Esophagus muscularis mucosa (tissue), 4 donors: Measurements from ENCODE around the gene C12orf57. TPM values are rescaled to one million over a fixed set of nuclear protein-coding genes. Genes with fewer than 3 reads are reported as not detected.

Experiments used
- DNase-seq: peaks from one replicate; pipeline ENCODE4 v3.0.0-alpha.2; 2017; ENCODE audit errors: extremely low spot score
- H3K27ac ChIP-seq, 4 donors: fragments of 200-600 bp; sonication (generic); replicated peaks in 1 of 4; 1 replicate in 3 of 4; 2 replicates in 1 of 4; pipeline ENCODE4 v1.5.1; 2016 to 2019; ENCODE audit warnings: mild to moderate bottlenecking in 1 of 4
- H3K27me3 ChIP-seq, 4 donors: fragments of 200-600 bp; sonication (generic); one replicate each; pipeline versions ENCODE4 v1.5.1 to v1.6.0; 2016 to 2019
- H3K36me3 ChIP-seq, 4 donors: fragments of 200-600 bp; sonication (generic); one replicate each; pipeline ENCODE4 v1.5.1; 2016 to 2019
- H3K4me1 ChIP-seq, 4 donors: fragments of 200-600 bp; sonication (generic); one replicate each; pipeline ENCODE4 v1.5.1; 2016 to 2019
- H3K4me3 ChIP-seq, 4 donors: fragments of 200-600 bp; sonication (generic); 1 replicate in 2 of 4; 2 replicates in 2 of 4; pipeline ENCODE4 v1.5.1; 2016 to 2019; ENCODE audit warnings: mild to moderate bottlenecking in 4 of 4, moderate library complexity in 1 of 4
- H3K9me3 ChIP-seq, 4 donors: fragments of 200-600 bp; sonication (generic); 1 replicate in 3 of 4; 2 replicates in 1 of 4; pipeline ENCODE4 v1.5.1; 2016 to 2019
- CTCF ChIP-seq, 3 experiments: fragments of 200-600 bp in 2 of 3; fragments of 450-650 bp in 1 of 3; sonication (generic) in 2 of 3; IDR thresholded peaks; one replicate each; pipeline ENCODE4 v1.5.1; 2017 to 2019; ENCODE audit warnings: antibody characterized with exemption in 3 of 3, mild to moderate bottlenecking in 2 of 3, moderate library complexity in 1 of 3
- EP300 ChIP-seq: sonication (generic); formaldehyde crosslinking; IDR thresholded peaks from one replicate; pipeline ENCODE4 v1.6.1; 2017; ENCODE audit warnings: antibody characterized with exemption
- POLR2A ChIP-seq: fragments of 450-650 bp; IDR thresholded peaks from one replicate; pipeline ENCODE4 v1.6.1; 2017; ENCODE audit warnings: antibody characterized with exemption, moderate library complexity, mild to moderate bottlenecking, low read depth
- POLR2AphosphoS5 ChIP-seq, 2 donors: sonication (generic); formaldehyde crosslinking; IDR thresholded peaks; one replicate each; pipeline ENCODE4 v1.6.1; 2017; ENCODE audit warnings: antibody characterized with exemption in 2 of 2
- WGBS: methylation state at CpG from one replicate; pipeline ENCODE4 v1.1.5; 2018; 5-methylcytosine and 5-hydroxymethylcytosine counted together
- intact Hi-C: fragments of 100-400 bp; cut with DNase I; formaldehyde crosslinking; loops from one replicate; pipeline ENCODE4 v1.15.1; 2023
- total RNA-seq, 4 donors: library from RNA; depleted of rRNA; stranded (reverse); fragments of >200 nt; gene quantifications; one replicate each; pipeline versions ENCODE4 v1.1.0 to v1.2.1, GENCODE V29; 2016

Gene C12orf57
- 100 to 1,000 TPM; 307 to 437 (median 325) TPM for total RNA-seq

GRCh38 chr12:6943722-6944380, at the start of gene C12orf57, which contains the start of gene RNU7-1:
TSS of gene C12orf57 (plus strand) at chr12:6944022. CDS start at chr12:6944122, 100 bp downstream.
TSS of gene RNU7-1 (plus strand) at chr12:6943816.
- peak within 1 kb of the TSS; percentile 69 to 77 (median 73) for H3K4me3 ChIP-seq
- H3K9me3 ChIP-seq = no peaks in the 10 kb centered on the region
- peaks cover 42 to 64% (median 63%) of the 10 kb centered on the region in 4 donors for H3K4me1 ChIP-seq
- no peak for DNase-seq
- H3K27me3 ChIP-seq = no peaks in the 10 kb centered on the region
- H3K27ac ChIP-seq = peak within 1 kb of the TSS; percentile 91 to 97 (median 96)
- intact Hi-C loops = no loop called here
- H3K36me3 ChIP-seq = peaks cover 0 to 49% (median 45%) of the 10 kb centered on the region in 4 donors
- TF ChIP-seq POLR2AphosphoS5 (IDR thresholded peaks at IDR 0.05) (peak; percentile 54 to 97), CTCF (IDR thresholded peaks at IDR 0.05) (no peak), POLR2A (peak; percentile 94), EP300 (no peak)
- WGBS = 0% methylated on average over 16 of the region's 31 CpGs

GRCh38 chr12:6894321-6894720, 49.5 kb upstream of the C12orf57 start:
- DNase-seq = no peak
- intact Hi-C loops = no loop called here
- Histone ChIP-seq H3K4me1 (peaks cover 0 to 22% (median 16%) of the 10 kb centered on the region in 4 donors), H3K27me3 (no peaks in the 10 kb centered on the region), H3K36me3 (no peaks in the 10 kb centered on the region), H3K4me3 (no peak overlapping the region), H3K27ac (no peak overlapping the region), H3K9me3 (no peaks in the 10 kb centered on the region)
- no peak for TF ChIP-seq POLR2AphosphoS5 (IDR thresholded peaks at IDR 0.05)
- no peak for TF ChIP-seq POLR2A
- 74% methylated on average over 3 of the region's 3 CpGs for WGBS

- 87% methylated on average over 6 of the region's 6 CpGs for WGBS
- Histone ChIP-seq H3K9me3 (no peaks in the 10 kb centered on the region), H3K4me3 (no peak overlapping the region), H3K27me3 (no peaks in the 10 kb centered on the region), H3K27ac (no peak overlapping the region), H3K36me3 (no peaks in the 10 kb centered on the region), H3K4me1 (peaks cover 0 to 14% (median 5%) of the 10 kb centered on the region in 4 donors)
- DNase-seq = no peak
- TF ChIP-seq POLR2A (no peak), POLR2AphosphoS5 (IDR thresholded peaks at IDR 0.05) (no peak), EP300 (no peak), CTCF (IDR thresholded peaks at IDR 0.05) (no peak)
- intact Hi-C loops = no loop called here
Observed at GRCh38 chr12:6896846-6897435, 46.9 kb upstream of the C12orf57 start.

GRCh38 chr12:6899427-6899826, 44.4 kb upstream of the C12orf57 start:
- intact Hi-C loops = no loop called here
- no peaks in the 10 kb centered on the region for H3K27me3 ChIP-seq
- H3K27ac ChIP-seq = no peak overlapping the region
- no peaks in the 10 kb centered on the region for H3K9me3 ChIP-seq
- DNase-seq = no peak
- H3K36me3 ChIP-seq = no peaks in the 10 kb centered on the region
- H3K4me1 ChIP-seq = peaks cover 5 to 16% (median 7%) of the 10 kb centered on the region in 4 donors
- 67% methylated on average over 5 of the region's 5 CpGs for WGBS
- TF ChIP-seq CTCF (IDR thresholded peaks at IDR 0.05) (no peak), EP300 (no peak), POLR2A (no peak), POLR2AphosphoS5 (IDR thresholded peaks at IDR 0.05) (no peak)
- no peak overlapping the region for H3K4me3 ChIP-seq

GRCh38 chr12:6899837-6900519, 43.8 kb upstream of the C12orf57 start:
- Histone ChIP-seq H3K4me3 (no peak overlapping the region), H3K36me3 (no peaks in the 10 kb centered on the region), H3K27me3 (no peaks in the 10 kb centered on the region), H3K4me1 (peaks cover 7 to 18% (median 10%) of the 10 kb centered on the region in 4 donors), H3K9me3 (no peaks in the 10 kb centered on the region), H3K27ac (no peak overlapping the region)
- no peak for DNase-seq
- TF ChIP-seq POLR2AphosphoS5 (IDR thresholded peaks at IDR 0.05) (no peak), POLR2A (no peak), CTCF (IDR thresholded peaks at IDR 0.05) (no peak), EP300 (no peak)
- 61% methylated on average over 10 of the region's 10 CpGs for WGBS
- intact Hi-C loops = no loop called here
